AG09319 (cell line): ENCODE measurements around the gene CX3CR1.
"Not testable (repeated sequence)": the region's sequence is repeated elsewhere in the genome, so short reads cannot be mapped to it uniquely, and the experiment has no call there.

Source experiments
- DNase-seq: peaks from one replicate; pipeline ENCODE4 v3.0.0-alpha.2; 2010; ENCODE audit warnings: low read depth; ENCODE audit errors: extremely low read depth
- CTCF ChIP-seq: IDR thresholded peaks from 2 replicates; pipeline ENCODE4 v1.5.1; 2011; ENCODE audit warnings: low read depth, mild to moderate bottlenecking, inconsistent platforms, low read length, moderate library complexity

Gene CX3CR1

GRCh38 chr3:39228496-39228895 is 51.3 kb downstream of the CX3CR1 start:
- TF ChIP-seq CTCF = no peak
- DNase-seq = no peak

GRCh38 chr3:39227596-39227995 is 52.2 kb downstream of the CX3CR1 start:
- not testable (repeated sequence) for DNase-seq

- no peak for TF ChIP-seq CTCF
- no peak for DNase-seq
These were observed 53.6 kb downstream of the CX3CR1 start for GRCh38 chr3:39226106-39226741.

GRCh38 chr3:39224288-39224687 is 55.5 kb downstream of the CX3CR1 start:
- DNase-seq = no peak
- no peak for TF ChIP-seq CTCF

GRCh38 chr3:39222939-39223338 is 56.9 kb downstream of the CX3CR1 start:
- TF ChIP-seq CTCF = no peak
- DNase-seq = no peak

GRCh38 chr3:39222462-39222861 is 57.4 kb downstream of the CX3CR1 start:
- no peak for TF ChIP-seq CTCF
- no peak for DNase-seq

- DNase-seq = no peak
- TF ChIP-seq CTCF = no peak
These were observed 58.7 kb downstream of the CX3CR1 start for GRCh38 chr3:39221141-39221530.
